Caco-2 (cell line): ENCODE results near the gene INCA1. TPM values are rescaled to one million over a fixed set of nuclear protein-coding genes. Genes with fewer than 3 reads are reported as not detected.
A peak's percentile ranks its signal among the peaks of the same experiment; 100 is the strongest.

Source experiments
- BruUV-seq: library from RNA; stranded (reverse); fragments of 400-500 nt; replicated peaks from 2 replicates; lab custom pipeline; 2021; lab: Mats Ljungman, UMichigan
- CTCF ChIA-PET: fragments of 300-600 bp; sonication (Branson Sonifier 250); formaldehyde crosslinking; loops from one replicate; lab custom pipeline; 2022; ENCODE audit warnings: antibody characterized with exemption; lab: Charles Lee
- POLR2A ChIA-PET: fragments of 300-600 bp; sonication (Branson Sonifier 250); formaldehyde crosslinking; loops from one replicate; lab custom pipeline; 2022; ENCODE audit warnings: antibody characterized with exemption; lab: Charles Lee
- DNase-seq, 2 experiments: peaks; one replicate each; pipeline versions ENCODE4 v3.0.0 to v3.0.0-alpha.2; 2020 to 2022
- H3K27me3 ChIP-seq: replicated peaks from 2 replicates; pipeline ENCODE4 v1.6.0; 2011; ENCODE audit warnings: low read length; ENCODE audit not compliant: control insufficient read depth, insufficient read depth
- H3K36me3 ChIP-seq: 2 replicates; pipeline ENCODE4 v1.5.1; 2011; ENCODE audit warnings: low read length; ENCODE audit not compliant: control insufficient read depth, insufficient read depth
- H3K4me1 ChIP-seq: fragments of 250-450 bp; sonication (Bioruptor Pico); 2 replicates; pipeline ENCODE4 v1.5.1; 2020; ENCODE audit warnings: mild to moderate bottlenecking
- H3K4me3 ChIP-seq: 2 replicates; pipeline ENCODE4 v1.5.1; 2011; ENCODE audit warnings: low read depth, mild to moderate bottlenecking, control low read depth, low read length
- H3K9me3 ChIP-seq: fragments of 250-450 bp; sonication (Bioruptor Pico); 2 replicates; pipeline ENCODE4 v1.5.1; 2020; ENCODE audit warnings: mild to moderate bottlenecking, moderate library complexity
- H3K27ac Mint-ChIP-seq: one replicate; pipeline ENCODE4 v1.8.0; 2022; ENCODE audit warnings: mixed read lengths; ENCODE audit not compliant: unreplicated experiment
- H3K27me3 Mint-ChIP-seq: one replicate; pipeline ENCODE4 v1.8.0; 2022; ENCODE audit warnings: mixed read lengths; ENCODE audit not compliant: insufficient read depth, unreplicated experiment
- H3K36me3 Mint-ChIP-seq: one replicate; pipeline ENCODE4 v1.8.0; 2022; ENCODE audit warnings: mild to moderate bottlenecking, mixed read lengths; ENCODE audit not compliant: insufficient read depth, unreplicated experiment
- H3K4me1 Mint-ChIP-seq: one replicate; pipeline ENCODE4 v1.8.0; 2022; ENCODE audit warnings: low read depth, mixed read lengths; ENCODE audit not compliant: unreplicated experiment
- H3K4me3 Mint-ChIP-seq: one replicate; pipeline ENCODE4 v1.8.0; 2022; ENCODE audit warnings: mild to moderate bottlenecking, moderate library complexity, mixed read lengths; ENCODE audit not compliant: unreplicated experiment
- H3K9me3 Mint-ChIP-seq: one replicate; pipeline ENCODE4 v1.8.0; 2022; ENCODE audit warnings: mixed read lengths; ENCODE audit not compliant: unreplicated experiment
- intact Hi-C: fragments of 100-400 bp; cut with micrococcal nuclease; formaldehyde crosslinking; loops from one replicate; pipeline ENCODE4 v1.10.0; 2022; ENCODE audit not compliant: unreplicated experiment
- total RNA-seq: library from RNA; stranded (reverse); gene quantifications from 2 replicates; pipeline ENCODE4 v1.2.3, GENCODE V29; 2022
- TF ChIP-seq, protein P1 (sequence below), 2 experiments: fragments of 200-600 bp in 1 of 2; IDR thresholded peaks; 1 replicate in 1 of 2; 2 replicates in 1 of 2; pipeline versions ENCODE4 v1.5.1 to v1.8.0; 2011 to 2022; ENCODE audit warnings: antibody characterized with exemption in 1 of 2, control low read depth in 1 of 2, inconsistent platforms in 1 of 2, low read depth in 1 of 2, low read length in 1 of 2, mild to moderate bottlenecking in 1 of 2, moderate library complexity in 1 of 2; ENCODE audit not compliant: insufficient read depth in 1 of 2, severe bottlenecking in 1 of 2, unreplicated experiment in 1 of 2

The INCA1 gene
- total RNA-seq, 1 experiment from 2014 or later, result 0.64 TPM

DNA sequence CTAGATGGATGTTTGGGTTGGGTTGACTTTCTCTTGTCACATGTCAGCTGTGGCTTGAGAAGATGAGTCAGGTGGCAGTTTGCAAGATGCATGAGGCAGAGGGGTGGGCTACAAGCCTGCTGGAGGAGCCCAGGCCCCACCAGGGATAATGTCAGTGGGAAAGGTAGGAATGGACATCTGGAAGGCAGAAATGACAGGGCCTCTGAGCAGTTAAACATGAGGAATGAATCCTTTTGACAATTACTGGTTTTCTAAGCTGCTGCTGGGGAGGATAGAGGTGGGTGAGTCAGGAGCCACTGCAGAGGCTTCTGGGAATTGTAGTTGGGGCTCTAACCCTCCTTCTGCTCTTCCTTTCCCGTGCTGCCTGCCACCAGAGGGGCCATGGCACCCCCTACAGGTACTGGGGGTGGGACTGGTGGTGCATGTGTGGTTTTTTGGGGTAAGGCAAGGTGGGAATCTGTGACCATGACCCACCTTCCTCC is 22.2 kb upstream of the INCA1 start:
- Histone ChIP-seq H3K27me3 (no peaks in the 10 kb centered on the region), H3K36me3 (no peaks in the 10 kb centered on the region), H3K9me3 (no peaks in the 10 kb centered on the region), H3K4me3 (no peak overlapping the region), H3K4me1 (no peaks in the 10 kb centered on the region)
- TF ChIP-seq, protein P1, sequence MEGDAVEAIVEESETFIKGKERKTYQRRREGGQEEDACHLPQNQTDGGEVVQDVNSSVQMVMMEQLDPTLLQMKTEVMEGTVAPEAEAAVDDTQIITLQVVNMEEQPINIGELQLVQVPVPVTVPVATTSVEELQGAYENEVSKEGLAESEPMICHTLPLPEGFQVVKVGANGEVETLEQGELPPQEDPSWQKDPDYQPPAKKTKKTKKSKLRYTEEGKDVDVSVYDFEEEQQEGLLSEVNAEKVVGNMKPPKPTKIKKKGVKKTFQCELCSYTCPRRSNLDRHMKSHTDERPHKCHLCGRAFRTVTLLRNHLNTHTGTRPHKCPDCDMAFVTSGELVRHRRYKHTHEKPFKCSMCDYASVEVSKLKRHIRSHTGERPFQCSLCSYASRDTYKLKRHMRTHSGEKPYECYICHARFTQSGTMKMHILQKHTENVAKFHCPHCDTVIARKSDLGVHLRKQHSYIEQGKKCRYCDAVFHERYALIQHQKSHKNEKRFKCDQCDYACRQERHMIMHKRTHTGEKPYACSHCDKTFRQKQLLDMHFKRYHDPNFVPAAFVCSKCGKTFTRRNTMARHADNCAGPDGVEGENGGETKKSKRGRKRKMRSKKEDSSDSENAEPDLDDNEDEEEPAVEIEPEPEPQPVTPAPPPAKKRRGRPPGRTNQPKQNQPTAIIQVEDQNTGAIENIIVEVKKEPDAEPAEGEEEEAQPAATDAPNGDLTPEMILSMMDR (IDR thresholded peaks at IDR 0.05; ENCODE audit: insufficient read depth in 1 of 2, low read depth in 1 of 2, low read length in 1 of 2, severe bottlenecking in 1 of 2, unreplicated experiment in 1 of 2), result peak in 1 of 2 experiments; percentile 4
- peak in 1 of 2 experiments; percentile 30 for DNase-seq
- peaks cover 7% of the 10 kb centered on the region for H3K4me1 Mint-ChIP-seq
- CTCF ChIA-PET, result no interaction called here
- H3K4me3 Mint-ChIP-seq, result no peak overlapping the region
- no peaks in the 10 kb centered on the region for H3K27me3 Mint-ChIP-seq
- H3K36me3 Mint-ChIP-seq, result peaks cover 43% of the 10 kb centered on the region
- BruUV-seq, result no TSS peak
- intact Hi-C loops, result no loop called here
- POLR2A ChIA-PET, result no interaction called here
- no peaks in the 10 kb centered on the region for H3K9me3 Mint-ChIP-seq
- H3K27ac Mint-ChIP-seq, result no peak overlapping the region

DNA sequence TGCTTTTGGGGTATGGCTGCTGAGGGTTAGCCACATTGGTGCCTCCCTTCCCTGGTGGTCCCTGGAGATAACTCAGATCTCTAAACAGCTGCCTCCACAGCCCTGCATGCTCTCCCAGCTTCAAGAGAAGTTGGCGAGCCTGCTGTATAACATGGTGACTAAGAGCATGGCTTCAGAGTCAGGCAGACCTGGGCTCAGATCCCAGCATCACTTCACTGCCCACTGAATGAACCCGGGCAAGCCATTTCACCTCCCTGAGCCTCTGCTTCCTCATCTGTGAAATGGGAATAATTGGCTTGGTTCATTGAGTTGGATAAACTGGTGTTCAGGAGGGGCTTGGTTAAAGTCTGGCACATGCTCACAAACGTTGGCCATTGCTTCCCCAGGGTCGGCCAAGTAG is 17.0 kb upstream of the INCA1 start:
- Histone ChIP-seq H3K9me3 (no peaks in the 10 kb centered on the region), H3K27me3 (no peaks in the 10 kb centered on the region), H3K36me3 (no peaks in the 10 kb centered on the region; the same call in 1 of the 2 replicates), H3K4me3 (no peak overlapping the region), H3K4me1 (no peaks in the 10 kb centered on the region)
- Mint-ChIP-seq H3K27ac (no peak overlapping the region), H3K36me3 (peaks cover 23% of the 10 kb centered on the region), H3K4me3 (no peak overlapping the region), H3K27me3 (no peaks in the 10 kb centered on the region), H3K4me1 (no peaks in the 10 kb centered on the region), H3K9me3 (no peaks in the 10 kb centered on the region)
- intact Hi-C loops, result no loop called here
- DNase-seq, result no peak
- CTCF ChIA-PET, result no interaction called here
- POLR2A ChIA-PET, result interaction anchor here (0.6 kb wide), 1 partner anchor 915 kb away, joined by 3 read pairs; no protein-coding TSS in a partner anchor
- no TSS peak for BruUV-seq
- TF ChIP-seq, protein P1 (IDR thresholded peaks at IDR 0.05; ENCODE audit: insufficient read depth in 1 of 2, low read depth in 1 of 2, low read length in 1 of 2, severe bottlenecking in 1 of 2, unreplicated experiment in 1 of 2), result no peak

DNA sequence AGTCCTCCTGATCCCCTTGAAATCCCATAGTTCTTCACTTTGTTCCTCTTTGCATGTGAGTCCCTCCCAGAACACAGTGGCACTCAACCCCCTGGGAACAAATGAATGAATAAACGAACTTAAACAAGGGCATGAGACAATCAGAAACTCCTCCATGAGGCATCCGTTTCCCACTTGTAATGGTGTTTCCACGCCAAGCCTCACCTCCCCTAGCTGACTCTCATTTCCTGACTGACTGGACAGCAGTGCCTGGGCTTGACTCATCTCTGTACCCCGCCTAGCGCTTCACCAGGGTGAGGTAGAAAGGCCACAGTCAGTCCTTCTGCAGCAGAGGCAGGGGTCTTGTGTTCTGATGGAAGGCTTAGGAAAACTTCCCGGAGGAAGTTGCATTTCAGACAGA is 14.6 kb upstream of the INCA1 start:
- ChIA-PET CTCF (no interaction called here), POLR2A (no interaction called here)
- no peak for DNase-seq
- no peaks in the 10 kb centered on the region for H3K27me3 Mint-ChIP-seq
- Histone ChIP-seq H3K27me3 (no peaks in the 10 kb centered on the region), H3K4me3 (no peak overlapping the region), H3K9me3 (no peaks in the 10 kb centered on the region), H3K4me1 (no peaks in the 10 kb centered on the region), H3K36me3 (no peaks in the 10 kb centered on the region; the same call in 1 of the 2 replicates)
- no peaks in the 10 kb centered on the region for H3K4me1 Mint-ChIP-seq
- intact Hi-C loops, result no loop called here
- H3K36me3 Mint-ChIP-seq, result peaks cover 35% of the 10 kb centered on the region
- TF ChIP-seq, protein P1 (IDR thresholded peaks at IDR 0.05; ENCODE audit: insufficient read depth in 1 of 2, low read depth in 1 of 2, low read length in 1 of 2, severe bottlenecking in 1 of 2, unreplicated experiment in 1 of 2), result no peak
- no peak overlapping the region for H3K4me3 Mint-ChIP-seq
- H3K27ac Mint-ChIP-seq, result no peak overlapping the region
- no peaks in the 10 kb centered on the region for H3K9me3 Mint-ChIP-seq
- BruUV-seq, result no TSS peak
